Stimulated activated naive CD8-positive, alpha-beta T cell treated with anti-CD3 and anti-CD28 coated beads, Interleukin-15, Interleukin-2, amounts not matched to agents 100 U/mL and 50 U/mL, for 24 hours (primary cell): ENCODE measurements around the gene ARPC5.
A peak's percentile ranks its signal among the peaks of the same experiment; 100 is the strongest.
"Not testable (repeated sequence)": the region's sequence is repeated elsewhere in the genome, so short reads cannot be mapped to it uniquely, and the experiment has no call there.

Experiments used
- ATAC-seq: fragments of 150-1000 bp; cut with Tn5 transposase; one replicate; pipeline ENCODE4 v1.10.0; 2021
- DNase-seq: peaks from one replicate; pipeline ENCODE4 v3.0.0; 2021

The ARPC5 gene

DNA sequence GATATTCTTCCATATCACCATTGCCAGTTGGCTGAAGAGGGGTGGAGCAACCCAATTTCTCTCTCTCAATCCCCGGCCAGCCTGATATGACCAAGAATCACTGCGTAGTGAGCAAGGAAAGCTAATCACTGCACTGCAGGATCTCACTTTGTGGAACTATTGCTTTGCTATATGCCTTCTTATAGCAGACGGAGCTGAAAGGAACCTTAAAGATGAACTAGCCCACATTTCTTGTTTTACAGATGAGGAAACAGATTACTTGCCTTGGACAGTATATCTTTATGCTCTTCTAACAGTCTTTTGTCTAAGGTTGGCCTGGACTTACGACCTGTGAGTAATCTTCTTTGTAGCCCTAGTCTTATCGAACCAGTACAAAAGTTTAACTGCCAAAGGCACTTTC lies 9.9 kb upstream of the ARPC5 start:
- DNase-seq (no peak), ATAC-seq (no peak)

DNA sequence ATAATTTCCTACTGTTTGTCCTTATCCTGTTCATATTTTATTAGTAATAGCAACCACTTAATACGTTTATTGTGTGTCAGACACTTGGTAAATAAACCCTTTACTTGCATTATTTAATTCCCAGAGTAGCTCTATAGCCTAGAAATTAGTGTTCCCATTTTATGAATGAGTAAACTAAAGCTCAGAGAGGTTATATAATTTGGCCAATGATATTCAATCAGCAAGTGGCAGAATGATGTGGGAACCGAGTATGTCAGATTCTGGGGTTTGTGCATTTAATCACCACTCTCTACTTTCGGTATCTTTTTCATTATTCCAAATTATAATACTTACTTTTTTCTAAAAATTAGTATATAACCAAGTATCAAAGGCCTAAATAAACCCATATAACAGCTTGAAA lies 6.6 kb upstream of the ARPC5 start:
- ATAC-seq, result no peak

DNA sequence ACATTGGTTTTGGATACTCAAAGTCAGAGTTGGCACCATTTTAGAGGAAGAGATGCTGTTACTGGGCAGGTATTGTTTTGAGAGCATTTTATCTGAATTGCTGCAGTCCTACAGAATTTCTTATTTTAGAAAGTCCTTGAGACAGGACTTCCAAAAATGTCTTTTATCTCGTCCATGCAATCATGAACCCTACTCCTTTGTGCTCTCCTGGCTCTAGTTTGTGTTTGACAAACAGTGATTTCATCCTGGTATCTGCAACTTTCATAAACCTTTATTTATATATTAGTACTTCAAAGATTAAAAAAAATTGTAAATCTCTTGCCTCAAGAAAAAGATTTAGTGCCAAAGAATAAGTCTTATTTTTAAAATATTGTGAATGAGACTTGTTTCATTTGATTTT lies 4.6 kb upstream of the ARPC5 start:
- no peak for DNase-seq
- no peak for ATAC-seq

More for the DNA sequence above, 6.6 kb upstream of the ARPC5 start:
- no peak for DNase-seq

DNA sequence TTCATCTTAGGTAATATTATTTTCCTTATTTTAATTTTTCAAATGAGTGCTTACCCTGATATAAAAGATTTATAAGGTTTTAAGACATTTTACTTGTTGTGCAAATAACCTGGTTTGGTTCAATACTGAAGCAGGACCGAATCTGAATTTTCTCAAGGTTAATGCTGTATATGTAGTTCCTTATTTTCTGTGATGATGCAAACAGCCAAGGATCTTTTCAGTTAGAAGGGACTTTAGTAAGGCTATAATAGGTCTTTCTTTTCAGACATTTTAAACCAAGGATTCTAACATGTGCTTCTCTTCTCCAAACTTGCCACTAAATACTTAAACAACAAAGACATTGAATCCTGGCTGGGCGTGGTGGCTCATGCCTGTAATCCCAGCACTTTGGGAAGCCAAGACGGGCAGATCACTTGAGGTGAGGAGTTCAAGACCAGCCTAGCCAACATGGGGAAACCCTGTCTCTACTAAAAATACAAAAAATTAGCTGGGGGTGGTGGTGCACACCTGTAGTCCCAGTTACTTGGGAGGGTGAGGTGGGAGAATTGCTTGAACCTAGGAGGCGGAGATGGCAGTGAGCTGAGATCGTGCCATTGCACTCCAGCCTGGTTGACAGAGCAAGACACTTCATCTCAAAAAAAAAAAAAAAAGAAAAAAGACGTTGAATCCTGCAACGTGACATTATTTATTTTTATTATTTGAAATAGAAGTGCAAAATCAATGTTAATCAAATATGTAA lies 3.2 kb upstream of the ARPC5 start:
- DNase-seq (no peak), ATAC-seq (no peak)

DNA sequence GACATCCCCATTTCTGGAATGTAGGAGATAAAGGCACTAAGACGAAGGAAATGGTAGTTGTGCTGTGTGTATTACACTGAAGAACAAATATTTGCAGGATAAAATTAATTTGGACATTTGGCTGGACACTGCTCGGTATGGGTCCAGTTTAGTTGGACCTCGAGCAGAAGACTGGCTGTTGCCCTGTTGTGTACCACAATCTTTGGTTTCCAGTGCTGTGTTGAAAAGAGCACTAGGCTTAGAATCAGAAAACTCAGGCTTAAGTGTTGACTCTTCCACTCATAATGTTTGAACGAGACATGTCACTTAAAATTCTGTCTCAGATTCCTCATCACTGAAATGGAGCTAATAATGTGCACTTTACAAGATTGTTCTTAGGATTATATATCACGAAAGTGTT lies 1.2 kb upstream of the ARPC5 start:
- ATAC-seq (no peak), DNase-seq (no peak)

DNA sequence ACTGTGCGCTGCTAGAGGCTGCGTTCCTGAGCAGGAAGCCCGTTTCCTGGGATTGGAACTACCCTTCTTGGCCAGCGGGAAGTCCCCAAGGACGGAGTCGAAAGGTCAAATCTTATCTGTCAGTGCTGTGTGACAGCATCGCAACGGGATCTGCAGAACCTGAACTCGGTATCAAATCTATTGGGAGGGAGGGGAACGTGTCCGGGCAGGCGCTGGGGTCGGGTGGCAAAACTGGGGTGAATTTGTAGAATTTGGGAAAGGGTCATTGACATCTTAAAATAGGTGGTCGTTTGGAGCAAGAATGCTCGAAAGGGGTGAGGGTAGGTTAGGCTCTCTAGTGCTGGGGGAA lies 725 bp upstream of the ARPC5 start:
- DNase-seq (no peak), ATAC-seq (no peak)

DNA sequence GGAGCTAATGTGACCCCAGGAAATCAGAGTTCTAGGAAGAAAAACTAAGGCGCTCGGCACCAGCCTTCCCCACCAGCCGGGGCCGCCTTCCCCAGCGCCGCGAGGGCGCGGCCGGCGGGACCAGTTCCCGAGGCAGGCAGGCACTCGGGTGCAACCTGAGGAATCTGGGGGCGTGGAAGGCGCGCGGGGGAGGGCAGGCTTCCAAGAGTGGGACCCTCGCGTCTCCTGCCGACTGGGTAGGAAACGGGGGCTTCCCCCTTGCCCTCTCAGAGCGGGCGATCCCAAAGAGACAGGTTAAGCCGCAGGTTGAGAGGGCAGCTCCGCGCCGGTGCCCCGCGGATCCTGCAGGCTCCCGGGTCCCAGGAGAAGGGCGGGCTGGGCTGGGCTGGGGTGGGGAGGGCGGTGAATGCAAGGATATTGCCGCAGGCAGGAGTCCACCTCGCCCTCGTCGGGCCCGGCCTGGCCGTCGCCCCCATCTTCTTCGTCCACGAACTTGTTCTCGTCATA lies 431 bp downstream of the ARPC5 start:
- no peak for ATAC-seq
- peak; percentile 41 for DNase-seq

DNA sequence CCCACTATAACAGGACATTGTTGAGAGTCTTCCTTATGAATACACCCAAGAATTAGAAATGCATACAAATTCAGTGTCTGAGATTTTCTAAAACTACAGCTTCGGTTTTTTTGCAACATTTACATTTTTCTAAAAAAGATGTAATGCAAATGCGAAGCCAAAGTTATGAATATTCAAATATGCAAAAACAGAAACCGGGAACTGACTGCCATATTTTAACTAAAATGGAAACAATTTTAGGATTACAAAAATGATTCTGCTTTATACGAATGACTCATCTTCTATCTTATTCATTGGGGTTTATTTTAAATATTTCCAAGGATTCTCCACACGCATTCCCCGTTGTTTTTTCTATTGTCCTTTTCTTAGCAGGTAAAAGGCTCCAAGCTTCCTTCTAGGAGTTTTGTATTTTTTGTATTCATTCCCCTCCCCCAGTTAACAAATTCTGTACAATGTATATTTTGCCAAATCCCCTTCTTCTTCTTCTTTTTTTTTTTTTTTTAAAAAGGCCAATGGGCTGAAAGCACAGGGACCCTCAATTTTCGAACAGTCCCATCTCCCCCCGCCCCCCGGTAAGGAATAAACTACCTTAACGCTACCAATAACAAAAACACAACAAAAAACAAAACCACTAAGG lies 1.0 kb downstream of the ARPC5 start:
- DNase-seq (no peak), ATAC-seq (no peak)

DNA sequence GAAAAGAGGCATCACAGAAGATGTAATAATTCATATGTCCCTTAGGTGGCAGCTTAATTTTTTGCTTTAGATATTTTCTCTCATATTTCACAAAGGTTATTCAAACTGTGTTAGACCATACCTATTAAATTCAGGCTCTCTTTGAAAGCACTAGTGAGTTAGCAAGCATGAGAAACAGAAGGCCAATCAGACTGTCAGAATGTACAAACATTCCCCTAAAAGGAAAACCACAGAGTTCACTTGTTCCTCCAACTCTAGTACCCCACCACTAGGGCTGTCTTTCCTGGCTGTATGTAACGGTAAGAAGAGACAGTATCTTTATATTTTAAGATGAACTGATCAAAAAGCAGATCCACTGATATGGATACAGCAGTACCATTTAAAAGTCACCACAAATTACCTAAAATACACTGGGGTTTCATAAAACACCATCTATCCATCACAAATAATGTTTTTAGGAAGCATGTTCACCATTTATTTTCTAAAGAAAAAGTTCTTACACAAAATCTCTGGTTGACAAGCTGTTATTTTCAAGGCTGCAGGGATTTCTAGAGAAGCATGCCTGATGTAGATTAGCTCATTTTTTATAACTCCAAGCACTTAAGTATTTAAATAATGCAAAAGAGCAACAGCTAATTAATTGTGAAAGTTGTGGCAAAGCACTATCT lies 1.8 kb downstream of the ARPC5 start:
- DNase-seq (no peak), ATAC-seq (peak; percentile 50)

DNA sequence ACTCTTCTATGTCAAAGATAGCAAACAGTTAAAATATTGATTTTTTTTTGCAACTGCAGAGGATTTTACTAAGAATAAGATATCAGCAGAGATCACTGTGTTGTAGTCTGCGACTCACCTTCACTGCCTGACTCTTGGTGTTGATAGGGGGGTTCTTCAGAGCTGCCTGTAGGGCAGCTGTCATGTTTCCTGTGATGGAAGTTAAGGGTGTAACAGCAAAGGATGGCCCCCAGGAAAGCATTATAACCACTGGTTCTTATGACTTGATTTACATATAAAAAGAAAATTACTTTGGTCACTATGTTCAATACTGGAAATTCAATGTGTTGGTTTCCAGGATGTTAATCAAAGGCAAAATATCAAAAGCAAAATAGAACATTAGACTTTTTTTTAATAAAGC lies 2.6 kb downstream of the ARPC5 start:
- DNase-seq (no peak), ATAC-seq (no peak)

DNA sequence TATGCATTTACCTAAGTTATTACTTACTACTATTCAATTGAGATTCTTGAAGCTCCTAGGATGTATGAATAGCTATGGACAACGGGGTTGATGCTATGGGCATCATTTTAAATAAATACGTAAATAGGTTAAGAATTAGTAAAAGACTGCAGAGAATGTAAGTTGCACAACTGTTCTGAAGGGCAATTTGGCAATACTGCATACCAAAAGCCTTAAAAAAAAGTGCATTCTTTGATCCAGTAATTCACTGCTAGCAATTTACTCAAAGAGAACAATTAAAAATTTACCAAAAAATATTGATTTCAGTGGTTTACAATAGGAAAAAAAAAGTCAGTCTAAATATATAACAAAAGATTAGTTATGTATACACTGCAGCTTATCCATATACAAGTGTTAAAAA lies 3.5 kb downstream of the ARPC5 start:
- ATAC-seq (no peak), DNase-seq (no peak)

DNA sequence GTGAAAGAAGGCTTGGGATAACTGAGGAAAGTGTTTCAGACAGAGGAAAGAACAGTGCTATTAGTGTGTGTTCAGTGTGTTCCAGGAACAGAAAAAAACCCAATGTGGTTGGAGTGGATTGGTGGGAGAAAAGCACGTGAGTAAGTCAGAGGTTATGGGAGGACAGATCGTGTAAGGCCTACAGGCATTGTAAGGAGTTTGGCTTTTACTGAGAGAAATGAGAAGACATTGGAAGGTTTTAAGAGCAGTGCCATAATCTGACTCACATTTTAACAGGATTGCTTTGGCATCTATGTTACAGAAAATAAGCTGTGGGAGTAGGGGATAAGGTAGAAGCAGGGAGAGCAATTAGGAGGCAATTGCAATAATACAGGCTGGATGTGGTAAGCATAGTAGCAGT lies 4.8 kb downstream of the ARPC5 start:
- DNase-seq, result no peak

DNA sequence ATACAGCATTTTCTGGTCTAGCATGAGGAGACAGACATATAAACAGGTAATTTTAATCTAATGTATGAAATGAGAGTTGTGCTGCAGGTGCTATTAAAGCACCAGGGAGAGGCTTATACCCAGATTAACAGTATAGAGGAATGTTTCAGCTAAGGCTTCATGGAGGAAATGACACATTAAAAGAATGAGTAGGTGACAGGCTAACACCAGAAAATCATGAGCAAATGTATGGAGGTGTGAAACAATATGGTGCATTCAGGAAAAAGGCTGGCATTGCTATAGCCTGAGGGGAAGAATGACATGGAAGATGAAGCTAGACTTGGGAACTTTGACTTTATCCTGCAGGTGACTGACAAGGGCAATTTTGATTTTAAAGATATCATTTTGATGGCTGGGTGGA lies 7.0 kb downstream of the ARPC5 start:
- ATAC-seq, result peak; percentile 67
- DNase-seq, result no peak

More for the DNA sequence above, 4.8 kb downstream of the ARPC5 start:
- no peak for ATAC-seq

DNA sequence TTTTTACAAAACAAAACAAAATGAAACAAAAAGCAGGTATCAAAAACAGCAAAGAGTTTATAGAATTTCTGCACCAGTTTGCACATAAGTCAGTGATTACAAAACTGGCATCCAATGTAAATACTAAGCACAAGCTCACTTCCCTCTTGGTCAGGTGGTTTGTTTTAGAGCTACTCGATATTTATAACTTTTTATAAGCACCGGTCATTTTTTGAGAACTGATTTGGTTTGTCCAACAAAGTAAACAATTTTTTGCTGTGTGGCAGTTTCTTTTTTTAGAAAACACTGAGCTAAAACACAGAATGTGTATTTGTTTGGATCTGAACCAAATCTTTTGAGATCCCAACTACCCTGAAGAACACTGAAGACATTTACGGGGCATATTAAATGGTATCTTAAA lies 9.3 kb downstream of the ARPC5 start:
- ATAC-seq, result not testable (repeated sequence)

DNA sequence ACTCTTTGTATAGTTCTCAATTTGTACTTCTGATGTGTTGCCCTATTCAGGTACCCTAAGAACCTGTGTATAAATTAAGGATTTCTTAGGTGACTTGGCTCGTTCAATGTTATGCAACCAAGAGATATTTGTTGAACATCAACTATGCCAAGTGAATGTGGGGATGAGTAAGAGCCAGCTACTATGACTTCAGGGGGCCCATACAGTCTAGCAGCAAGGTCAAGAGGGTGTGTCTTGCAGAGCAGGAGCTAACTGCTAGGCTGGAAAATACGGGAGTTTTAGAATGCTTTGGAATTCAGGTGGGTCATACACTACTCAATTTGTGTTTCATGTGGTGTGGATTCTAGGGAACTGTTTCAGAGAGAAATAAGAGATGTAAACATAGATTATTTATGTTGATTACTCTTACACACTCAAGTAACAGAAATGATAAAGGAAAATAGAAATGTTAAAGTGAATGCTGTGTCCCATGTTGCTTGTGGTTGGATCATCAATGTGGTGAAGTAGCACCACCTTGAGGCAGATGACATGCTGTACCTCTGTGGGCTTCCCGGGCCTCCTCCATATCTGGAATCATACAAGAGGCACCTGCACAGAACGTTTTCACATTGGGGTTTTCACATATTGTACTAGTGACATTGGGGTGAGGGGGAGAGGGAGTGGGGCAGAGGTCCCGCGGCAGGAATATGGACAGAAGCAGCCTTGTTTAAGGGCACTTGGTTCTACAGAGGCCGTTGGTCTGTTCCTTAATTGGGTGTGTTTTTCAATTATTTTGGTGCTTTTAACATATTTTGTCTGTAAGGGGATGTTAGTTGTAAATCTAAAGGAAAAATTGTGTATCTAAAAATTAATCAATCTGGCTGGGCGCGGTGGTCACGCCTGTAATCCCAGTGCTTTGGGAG lies 12.4 kb downstream of the ARPC5 start:
- DNase-seq (peak; percentile 42), ATAC-seq (peak; percentile 83)

More for the DNA sequence above, 9.3 kb downstream of the ARPC5 start:
- DNase-seq, result not testable (repeated sequence)

DNA sequence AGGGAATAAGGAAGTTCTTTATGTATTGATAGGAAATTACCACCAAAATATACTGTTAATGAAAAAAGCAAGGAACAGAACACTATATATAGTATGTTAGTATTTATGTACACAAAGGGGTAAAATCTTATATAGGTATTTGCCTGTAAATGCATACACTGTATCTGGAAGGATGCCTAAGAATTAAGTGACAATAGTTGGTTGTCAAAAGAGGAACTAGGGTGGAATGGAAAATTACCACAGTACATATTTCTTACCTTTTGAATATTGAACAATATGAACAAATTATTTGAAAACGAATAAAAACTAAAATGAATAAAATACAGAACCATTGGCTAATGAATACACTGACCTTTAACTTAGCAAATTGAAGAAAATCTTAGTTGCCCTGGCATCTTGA lies 13.6 kb downstream of the ARPC5 start:
- ATAC-seq, result no peak
- no peak for DNase-seq

DNA sequence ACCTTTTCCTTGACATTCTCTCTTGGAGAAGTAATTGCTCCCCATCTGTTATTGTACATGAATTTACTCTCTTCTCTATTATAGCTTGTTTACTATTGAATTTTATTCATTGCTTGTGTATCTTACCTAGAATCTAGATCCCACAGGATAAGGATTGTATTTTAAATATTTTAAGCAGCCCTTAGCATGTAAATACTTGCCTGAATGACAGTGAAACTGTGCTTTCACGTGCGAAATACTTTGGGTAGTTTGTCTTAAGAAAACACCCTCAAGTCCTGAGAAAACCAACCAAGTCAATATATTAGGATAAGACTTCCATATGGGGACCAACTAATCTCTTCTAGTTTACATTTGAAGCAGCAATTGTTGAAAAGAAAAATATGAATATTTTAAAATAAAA lies 15.3 kb downstream of the ARPC5 start:
- no peak for ATAC-seq

DNA sequence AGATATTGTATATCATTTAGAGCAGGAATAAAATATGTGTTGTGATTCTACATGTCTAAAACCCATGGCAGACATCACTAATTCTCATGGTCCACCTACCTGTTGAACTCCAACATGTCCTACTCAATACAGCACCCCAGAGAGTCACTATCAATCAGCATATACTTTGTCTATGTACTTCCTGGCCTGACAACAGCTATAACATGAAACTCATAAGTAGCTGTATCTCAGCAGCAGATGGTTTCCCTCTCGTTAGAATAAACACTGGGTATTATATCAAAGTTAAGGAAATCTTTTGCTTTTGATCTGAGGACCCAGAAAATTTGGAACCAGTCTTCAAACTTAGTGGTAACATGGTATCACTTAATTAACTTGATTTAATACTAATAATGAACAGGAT lies 15.8 kb downstream of the ARPC5 start:
- DNase-seq (no peak), ATAC-seq (no peak)

More for the DNA sequence above, 15.3 kb downstream of the ARPC5 start:
- no peak for DNase-seq

DNA sequence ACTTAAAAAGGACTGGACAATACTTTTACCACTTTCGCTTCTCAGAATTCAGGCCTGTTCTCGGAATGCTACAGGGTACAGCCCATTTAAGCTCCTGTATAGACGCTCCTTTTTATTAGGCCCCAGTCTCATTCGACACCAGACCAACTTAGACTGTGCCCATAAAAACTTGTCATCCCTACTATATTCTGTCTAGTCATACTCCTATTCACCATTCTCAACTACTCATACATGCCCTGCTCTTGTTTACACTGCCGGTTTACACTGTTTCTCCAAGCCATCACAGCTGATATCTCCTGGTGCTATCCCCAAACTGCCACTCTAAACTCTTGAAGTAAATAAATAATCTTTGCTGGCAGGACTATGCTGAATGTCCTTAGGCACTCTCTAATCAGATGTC lies 17.4 kb downstream of the ARPC5 start:
- not testable (repeated sequence) for ATAC-seq, DNase-seq

DNA sequence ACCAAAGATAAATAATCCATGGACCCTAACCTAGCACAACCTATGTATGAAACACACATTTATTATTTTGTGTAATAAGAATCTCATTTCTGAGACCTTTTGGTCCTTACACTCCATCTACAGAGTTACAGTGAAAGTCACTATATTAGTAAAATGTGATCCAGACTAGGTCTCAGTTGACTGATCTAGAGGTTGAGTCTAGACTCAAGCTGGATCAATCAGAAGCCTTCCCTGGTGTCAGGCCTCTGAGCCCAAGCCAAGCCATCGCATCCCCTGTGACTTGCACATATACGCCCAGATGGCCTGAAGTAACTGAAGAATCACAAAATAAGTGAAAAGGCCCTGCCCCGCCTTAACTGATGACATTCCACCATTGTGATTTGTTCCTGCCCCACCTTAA lies 22.6 kb downstream of the ARPC5 start:
- not testable (repeated sequence) for ATAC-seq, DNase-seq

DNA sequence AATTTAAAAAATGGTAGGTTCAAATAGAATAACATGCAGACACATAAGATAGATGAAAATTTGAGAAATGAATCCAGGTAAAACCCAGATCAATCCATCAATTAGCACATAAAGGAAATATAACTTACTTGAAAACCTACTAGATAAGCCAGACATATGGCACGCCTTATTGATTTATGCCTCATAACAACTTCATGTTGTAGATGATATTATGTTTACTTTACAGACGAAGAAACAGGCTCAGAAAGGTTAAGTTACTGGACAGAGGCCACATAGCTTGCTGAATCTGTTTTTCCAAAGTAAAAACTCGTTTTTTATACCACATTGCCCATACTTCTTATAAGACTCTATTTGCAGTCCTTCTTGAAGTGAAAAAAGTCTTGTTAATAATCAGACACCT lies 23.2 kb downstream of the ARPC5 start:
- DNase-seq, result no peak
- ATAC-seq, result no peak

DNA sequence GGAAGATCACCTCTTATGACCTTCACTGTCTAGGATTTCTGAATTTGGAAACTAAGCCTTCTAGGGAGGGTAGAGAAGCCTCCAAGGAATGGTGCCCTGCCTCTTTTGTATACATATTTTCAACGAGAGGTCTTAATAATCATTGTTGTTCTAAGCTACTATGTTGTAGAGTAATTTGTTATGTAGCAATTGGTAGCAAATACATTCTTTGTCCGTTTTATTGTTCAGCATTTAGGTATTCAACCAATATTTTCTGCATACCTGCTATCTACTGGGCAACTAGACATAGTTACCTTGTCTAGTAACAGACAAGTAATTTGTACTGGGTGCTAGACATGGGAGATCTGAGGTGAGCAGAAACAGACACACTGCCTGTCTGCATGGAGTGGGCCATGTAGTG lies 24.6 kb downstream of the ARPC5 start:
- ATAC-seq (no peak), DNase-seq (no peak)
